Tibial artery (tissue), 4 donors: Measurements from ENCODE around the gene HS1BP3.

Source experiments
- DNase-seq, 2 donors: peaks; one replicate each; pipeline ENCODE4 v3.0.0-alpha.2; 2019
- H3K27ac ChIP-seq, 2 donors: fragments of 200-600 bp; sonication (generic) in 1 of 2; 1 replicate in 1 of 2; 2 replicates in 1 of 2; pipeline ENCODE4 v1.5.1; 2018 to 2019; ENCODE audit warnings: mild to moderate bottlenecking in 1 of 2
- H3K27me3 ChIP-seq, 2 donors: fragments of 200-600 bp; sonication (generic) in 1 of 2; one replicate each; pipeline versions ENCODE4 v1.5.1 to v1.6.0; 2016 to 2019
- H3K36me3 ChIP-seq, 3 donors: fragments of 200-600 bp; sonication (generic) in 2 of 3; one replicate each; pipeline ENCODE4 v1.5.1; 2016 to 2019; ENCODE audit warnings: mild to moderate bottlenecking in 2 of 3
- H3K4me1 ChIP-seq, 4 donors: fragments of 200-600 bp; sonication (generic) in 2 of 4; 1 replicate in 3 of 4; 2 replicates in 1 of 4; pipeline ENCODE4 v1.5.1; 2016 to 2019
- H3K4me3 ChIP-seq, 2 donors: fragments of 200-600 bp; sonication (generic) in 1 of 2; 1 replicate in 1 of 2; 2 replicates in 1 of 2; pipeline ENCODE4 v1.5.1; 2018 to 2019; ENCODE audit warnings: mild to moderate bottlenecking in 2 of 2
- H3K9me3 ChIP-seq, 3 donors: fragments of 200-600 bp; sonication (generic) in 1 of 3; one replicate each; pipeline ENCODE4 v1.5.1; 2016 to 2019
- CTCF ChIP-seq, 2 experiments: fragments of 200-600 bp in 1 of 2; fragments of 450-650 bp in 1 of 2; IDR thresholded peaks; one replicate each; pipeline ENCODE4 v1.5.1; 2017 to 2019; ENCODE audit warnings: antibody characterized with exemption in 2 of 2, mild to moderate bottlenecking in 1 of 2, moderate library complexity in 1 of 2
- intact Hi-C: fragments of 100-400 bp; cut with DNase I; formaldehyde crosslinking; loops from one replicate; pipeline ENCODE4 v1.15.0; 2023; ENCODE audit warnings: low total_unique reads

HS1BP3 gene

GRCh38 chr2:20642055-20642971, 8.6 kb downstream of the HS1BP3 start:
- Histone ChIP-seq H3K27ac (peak overlapping the region; percentile 95 to 98), H3K27me3 (no peaks in the 10 kb centered on the region), H3K36me3 (peaks cover 21 to 79% (median 38%) of the 10 kb centered on the region in 3 donors), H3K9me3 (no peaks in the 10 kb centered on the region), H3K4me1 (peaks cover 3 to 63% (median 42%) of the 10 kb centered on the region in 4 donors), H3K4me3 (no peak overlapping the region)
- intact Hi-C loops, result no loop called here
- peak; percentile 96 to 98 for TF ChIP-seq CTCF (IDR thresholded peaks at IDR 0.05)
- peak; percentile 84 to 91 for DNase-seq

- peak; percentile 91 to 98 for DNase-seq
- peaks cover 21 to 70% (median 31%) of the 10 kb centered on the region in 3 donors for H3K36me3 ChIP-seq
Observed at GRCh38 chr2:20641123-20641985, 9.5 kb downstream of the HS1BP3 start.

GRCh38 chr2:20640411-20641122, 10.3 kb downstream of the HS1BP3 start:
- Histone ChIP-seq H3K4me3 (no peak overlapping the region), H3K36me3 (peaks cover 21 to 62% (median 30%) of the 10 kb centered on the region in 3 donors)
- DNase-seq, result peak in 1 of 2 donors; percentile 83

More at GRCh38 chr2:20641123-20641985, 9.5 kb downstream of the HS1BP3 start:
- Histone ChIP-seq H3K27me3 (no peaks in the 10 kb centered on the region), H3K4me1 (peaks cover 3 to 65% (median 47%) of the 10 kb centered on the region in 4 donors), H3K27ac (peak overlapping the region; percentile 95 to 98), H3K9me3 (no peaks in the 10 kb centered on the region), H3K4me3 (no peak overlapping the region)
- intact Hi-C loops, result no loop called here
- TF ChIP-seq CTCF (IDR thresholded peaks at IDR 0.05), result peak in 1 of 2 experiments; percentile 2

GRCh38 chr2:20638646-20639430, 12.1 kb downstream of the HS1BP3 start:
- no peaks in the 10 kb centered on the region for H3K9me3 ChIP-seq
- no peaks in the 10 kb centered on the region for H3K27me3 ChIP-seq
- peaks cover 3 to 90% (median 71%) of the 10 kb centered on the region in 4 donors for H3K4me1 ChIP-seq
- peak overlapping the region; percentile 95 to 98 for H3K27ac ChIP-seq
- intact Hi-C loops, result no loop called here
- H3K4me3 ChIP-seq, result no peak overlapping the region
- DNase-seq, result no peak
- peaks cover 6 to 45% (median 17%) of the 10 kb centered on the region in 3 donors for H3K36me3 ChIP-seq
- TF ChIP-seq CTCF (IDR thresholded peaks at IDR 0.05), result no peak

More at GRCh38 chr2:20640411-20641122, 10.3 kb downstream of the HS1BP3 start:
- Histone ChIP-seq H3K4me1 (peaks cover 3 to 73% (median 53%) of the 10 kb centered on the region in 4 donors), H3K27ac (peak overlapping the region; percentile 95 to 98), H3K9me3 (no peaks in the 10 kb centered on the region), H3K27me3 (no peaks in the 10 kb centered on the region)
- TF ChIP-seq CTCF (IDR thresholded peaks at IDR 0.05), result no peak
- intact Hi-C loops, result no loop called here
